Measurements from ENCODE around the gene SCG5.

Gene SCG5

DNA sequence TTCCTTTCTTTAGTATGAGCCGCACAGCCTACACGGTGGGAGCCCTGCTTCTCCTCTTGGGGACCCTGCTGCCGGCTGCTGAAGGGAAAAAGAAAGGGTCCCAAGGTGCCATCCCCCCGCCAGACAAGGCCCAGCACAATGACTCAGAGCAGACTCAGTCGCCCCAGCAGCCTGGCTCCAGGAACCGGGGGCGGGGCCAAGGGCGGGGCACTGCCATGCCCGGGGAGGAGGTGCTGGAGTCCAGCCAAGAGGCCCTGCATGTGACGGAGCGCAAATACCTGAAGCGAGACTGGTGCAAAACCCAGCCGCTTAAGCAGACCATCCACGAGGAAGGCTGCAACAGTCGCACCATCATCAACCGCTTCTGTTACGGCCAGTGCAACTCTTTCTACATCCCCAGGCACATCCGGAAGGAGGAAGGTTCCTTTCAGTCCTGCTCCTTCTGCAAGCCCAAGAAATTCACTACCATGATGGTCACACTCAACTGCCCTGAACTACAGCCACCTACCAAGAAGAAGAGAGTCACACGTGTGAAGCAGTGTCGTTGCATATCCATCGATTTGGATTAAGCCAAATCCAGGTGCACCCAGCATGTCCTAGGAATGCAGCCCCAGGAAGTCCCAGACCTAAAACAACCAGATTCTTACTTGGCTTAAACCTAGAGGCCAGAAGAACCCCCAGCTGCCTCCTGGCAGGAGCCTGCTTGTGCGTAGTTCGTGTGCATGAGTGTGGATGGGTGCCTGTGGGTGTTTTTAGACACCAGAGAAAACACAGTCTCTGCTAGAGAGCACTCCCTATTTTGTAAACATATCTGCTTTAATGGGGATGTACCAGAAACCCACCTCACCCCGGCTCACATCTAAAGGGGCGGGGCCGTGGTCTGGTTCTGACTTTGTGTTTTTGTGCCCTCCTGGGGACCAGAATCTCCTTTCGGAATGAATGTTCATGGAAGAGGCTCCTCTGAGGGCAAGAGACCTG is 89.5 kb downstream of the SCG5 start (continued):
- TF ChIP-seq, protein P1, sequence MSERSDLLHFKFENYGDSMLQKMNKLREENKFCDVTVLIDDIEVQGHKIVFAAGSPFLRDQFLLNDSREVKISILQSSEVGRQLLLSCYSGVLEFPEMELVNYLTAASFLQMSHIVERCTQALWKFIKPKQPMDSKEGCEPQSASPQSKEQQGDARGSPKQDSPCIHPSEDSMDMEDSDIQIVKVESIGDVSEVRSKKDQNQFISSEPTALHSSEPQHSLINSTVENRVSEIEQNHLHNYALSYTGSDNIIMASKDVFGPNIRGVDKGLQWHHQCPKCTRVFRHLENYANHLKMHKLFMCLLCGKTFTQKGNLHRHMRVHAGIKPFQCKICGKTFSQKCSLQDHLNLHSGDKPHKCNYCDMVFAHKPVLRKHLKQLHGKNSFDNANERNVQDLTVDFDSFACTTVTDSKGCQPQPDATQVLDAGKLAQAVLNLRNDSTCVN (tag by site-specific recombination; optimal IDR thresholded peaks at IDR 0.05), result peak; percentile 9
- TF ChIP-seq ZNF274 (IDR thresholded peaks at IDR 0.05; ENCODE audit: low read length), result no peak
- no peak for TF ChIP-seq ZNF274 (tag by site-specific recombination; IDR thresholded peaks at IDR 0.05; ENCODE audit: borderline replicate concordance)
- TF ChIP-seq MEIS1 (CRISPR knock-in tag; IDR thresholded peaks at IDR 0.05; ENCODE audit: borderline replicate concordance), result no peak
- peak; percentile 16; the same call in 1 of the 2 replicates for TF ChIP-seq SP2 (tag by site-specific recombination; IDR thresholded peaks at IDR 0.05)
- TF ChIP-seq, protein P2, sequence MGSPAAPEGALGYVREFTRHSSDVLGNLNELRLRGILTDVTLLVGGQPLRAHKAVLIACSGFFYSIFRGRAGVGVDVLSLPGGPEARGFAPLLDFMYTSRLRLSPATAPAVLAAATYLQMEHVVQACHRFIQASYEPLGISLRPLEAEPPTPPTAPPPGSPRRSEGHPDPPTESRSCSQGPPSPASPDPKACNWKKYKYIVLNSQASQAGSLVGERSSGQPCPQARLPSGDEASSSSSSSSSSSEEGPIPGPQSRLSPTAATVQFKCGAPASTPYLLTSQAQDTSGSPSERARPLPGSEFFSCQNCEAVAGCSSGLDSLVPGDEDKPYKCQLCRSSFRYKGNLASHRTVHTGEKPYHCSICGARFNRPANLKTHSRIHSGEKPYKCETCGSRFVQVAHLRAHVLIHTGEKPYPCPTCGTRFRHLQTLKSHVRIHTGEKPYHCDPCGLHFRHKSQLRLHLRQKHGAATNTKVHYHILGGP (tag by site-specific recombination; IDR thresholded peaks at IDR 0.05), result no peak
- no peak for TF ChIP-seq ZNF837 (tag by site-specific recombination; IDR thresholded peaks at IDR 0.05)
- no peak for TF ChIP-seq OSR2 (tag by site-specific recombination; IDR thresholded peaks at IDR 0.05)
- no peak for TF ChIP-seq ZNF354C (tag by site-specific recombination; IDR thresholded peaks at IDR 0.05; ENCODE audit: borderline replicate concordance, low read depth)
- no peak for TF ChIP-seq ZNF211 (tag by site-specific recombination; IDR thresholded peaks at IDR 0.05; ENCODE audit: low read depth)
- TF ChIP-seq YY1 (tag by site-specific recombination; IDR thresholded peaks at IDR 0.05), result no peak
- no peak for TF ChIP-seq ZNF394 (tag by site-specific recombination; IDR thresholded peaks at IDR 0.05; ENCODE audit: borderline replicate concordance)
- no peak for TF ChIP-seq ZBTB8A (tag by site-specific recombination; IDR thresholded peaks at IDR 0.05)
- TF ChIP-seq ZNF24 (tag by site-specific recombination; IDR thresholded peaks at IDR 0.05), result no peak
- no peak for TF ChIP-seq WT1 (tag by site-specific recombination; IDR thresholded peaks at IDR 0.05)
- no peak for TF ChIP-seq ZBTB7A (tag by site-specific recombination; IDR thresholded peaks at IDR 0.05; ENCODE audit: low read depth)
- TF ChIP-seq KLF9 (tag by site-specific recombination; IDR thresholded peaks at IDR 0.05; ENCODE audit: low read depth), result peak; percentile 82
- no peak for TF ChIP-seq TSHZ1 (tag by site-specific recombination; IDR thresholded peaks at IDR 0.05; ENCODE audit: borderline replicate concordance)
- no peak for TF ChIP-seq ZNF510 (tag by site-specific recombination; IDR thresholded peaks at IDR 0.05; ENCODE audit: insufficient replicate concordance)
- TF ChIP-seq ZNF366 (tag by site-specific recombination; conservative IDR thresholded peaks at IDR 0.05), result no peak
- no peak for TF ChIP-seq ZNF223 (tag by site-specific recombination; IDR thresholded peaks at IDR 0.05)
- TF ChIP-seq GLIS2 (tag by site-specific recombination; IDR thresholded peaks at IDR 0.05), result no peak
- no peak for TF ChIP-seq HOXC10 (CRISPR knock-in tag; IDR thresholded peaks at IDR 0.05)
- TF ChIP-seq ZNF580 (tag by site-specific recombination; IDR thresholded peaks at IDR 0.05), result no peak
- TF ChIP-seq IKZF3 (tag by site-specific recombination; IDR thresholded peaks at IDR 0.05), result no peak
- 0 out of 2 replicates have a peak, but pooled peaks have one; percentile 16 for TF ChIP-seq SCRT2 (tag by site-specific recombination; IDR thresholded peaks at IDR 0.05)
- no peak for TF ChIP-seq ZNF184 (tag by site-specific recombination; IDR thresholded peaks at IDR 0.05)
- TF ChIP-seq ZNF121 (tag by site-specific recombination; IDR thresholded peaks at IDR 0.05), result no peak
- no peak for TF ChIP-seq ZNF423 (tag by site-specific recombination; IDR thresholded peaks at IDR 0.05)
- peak; percentile 96 for TF ChIP-seq ZBTB6 (tag by site-specific recombination; IDR thresholded peaks at IDR 0.05)
- no peak for TF ChIP-seq ZNF37A (tag by site-specific recombination; IDR thresholded peaks at IDR 0.05)
- 0 out of 2 replicates have a peak, but pooled peaks have one; percentile 29 for TF ChIP-seq ZEB2 (tag by site-specific recombination; IDR thresholded peaks at IDR 0.05)
- TF ChIP-seq KLF7 (tag by site-specific recombination; IDR thresholded peaks at IDR 0.05; ENCODE audit: borderline replicate concordance), result no peak
- no peak for TF ChIP-seq ZNF626 (tag by site-specific recombination; IDR thresholded peaks at IDR 0.05)
